GM18870 (cell line): ENCODE measurements around the gene NEDD4L.

Experiments used
- ATAC-seq: cut with Tn5 transposase; IDR thresholded peaks from one replicate; pipeline ENCODE4 v1.9.1; 2021; ENCODE audit warnings: moderate library complexity; ENCODE audit not compliant: unreplicated experiment

The NEDD4L gene

GRCh38 chr18:58177896-58178470 is 134.0 kb downstream of the NEDD4L start:
- no peak for ATAC-seq

- no peak for ATAC-seq
These were observed 134.5 kb downstream of the NEDD4L start for GRCh38 chr18:58178511-58178910.

GRCh38 chr18:58180172-58180571 is 136.1 kb downstream of the NEDD4L start:
- no peak for ATAC-seq

GRCh38 chr18:58180738-58181353 is 136.8 kb downstream of the NEDD4L start:
- ATAC-seq: no peak

GRCh38 chr18:58181988-58182387 is 138.0 kb downstream of the NEDD4L start:
- ATAC-seq: no peak

- no peak for ATAC-seq
These were observed 139.2 kb downstream of the NEDD4L start for GRCh38 chr18:58183226-58183625.

GRCh38 chr18:58186258-58186948 is 142.4 kb downstream of the NEDD4L start:
- no peak for ATAC-seq

GRCh38 chr18:58187674-58188073 is 143.6 kb downstream of the NEDD4L start:
- ATAC-seq: no peak

- no peak for ATAC-seq
These were observed 145.0 kb downstream of the NEDD4L start for GRCh38 chr18:58188996-58189395.

GRCh38 chr18:58190842-58191530 is 147.0 kb downstream of the NEDD4L start:
- ATAC-seq: no peak

GRCh38 chr18:58191626-58192025 is 147.6 kb downstream of the NEDD4L start:
- no peak for ATAC-seq

GRCh38 chr18:58192519-58192918 is 148.5 kb downstream of the NEDD4L start:
- no peak for ATAC-seq

- no peak for ATAC-seq
These were observed 150.0 kb downstream of the NEDD4L start for GRCh38 chr18:58194028-58194427.

- no peak for ATAC-seq
These were observed 151.3 kb downstream of the NEDD4L start for GRCh38 chr18:58195278-58195765.

GRCh38 chr18:58196164-58196563 is 152.1 kb downstream of the NEDD4L start:
- ATAC-seq: no peak

GRCh38 chr18:58196881-58197872 is 153.2 kb downstream of the NEDD4L start:
- no peak for ATAC-seq

- no peak for ATAC-seq
These were observed 157.2 kb downstream of the NEDD4L start for GRCh38 chr18:58201268-58201667.

GRCh38 chr18:58201733-58202730 is 158.0 kb downstream of the NEDD4L start:
- no peak for ATAC-seq

- no peak for ATAC-seq
These were observed 160.9 kb downstream of the NEDD4L start for GRCh38 chr18:58204776-58205442.
